ENCODE results near the gene ERBB4. TPM values are rescaled to one million over a fixed set of nuclear protein-coding genes. Genes with fewer than 3 reads are reported as not detected.

The ERBB4 gene
- polyA plus RNA-seq, 1 of the 3 experiments (the other 2 are of a cell fraction), result 0.05 TPM

DNA sequence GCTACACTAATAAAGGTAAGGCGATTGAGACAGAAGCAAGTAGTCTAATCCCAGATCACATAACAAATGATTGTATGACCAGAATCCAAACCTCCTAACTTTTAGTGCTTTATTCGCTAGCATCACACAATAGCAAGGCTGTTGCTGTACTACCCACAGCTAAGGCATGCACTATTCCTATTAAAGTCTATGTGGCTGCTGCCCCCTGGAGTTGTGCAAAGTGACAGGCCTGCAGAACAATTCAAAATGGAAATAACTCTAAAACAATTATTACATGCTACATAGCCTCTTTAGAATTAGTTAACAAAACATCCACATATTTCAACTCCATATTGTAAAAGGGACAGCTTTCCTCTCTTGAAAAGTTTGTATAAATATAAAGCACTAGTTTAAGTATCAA is 6.0 kb downstream of the ERBB4 start:
- H3K4me2 ChIP-seq, result no peak overlapping the region
- H4K20me1 ChIP-seq (ENCODE audit: insufficient read depth), result no peaks in the 10 kb centered on the region
- H2AFZ ChIP-seq (ENCODE audit: low read depth), result no peak overlapping the region
- no peaks in the 10 kb centered on the region for H3K79me2 ChIP-seq (ENCODE audit: insufficient read depth)
- TF ChIP-seq RAD21 (IDR thresholded peaks at IDR 0.05; ENCODE audit: low read length) (peak; percentile 44; the same call in 1 of the 2 replicates), FOXJ3 (CRISPR knock-in tag; IDR thresholded peaks at IDR 0.05) (no peak)
- TF ChIP-seq, protein P1, sequence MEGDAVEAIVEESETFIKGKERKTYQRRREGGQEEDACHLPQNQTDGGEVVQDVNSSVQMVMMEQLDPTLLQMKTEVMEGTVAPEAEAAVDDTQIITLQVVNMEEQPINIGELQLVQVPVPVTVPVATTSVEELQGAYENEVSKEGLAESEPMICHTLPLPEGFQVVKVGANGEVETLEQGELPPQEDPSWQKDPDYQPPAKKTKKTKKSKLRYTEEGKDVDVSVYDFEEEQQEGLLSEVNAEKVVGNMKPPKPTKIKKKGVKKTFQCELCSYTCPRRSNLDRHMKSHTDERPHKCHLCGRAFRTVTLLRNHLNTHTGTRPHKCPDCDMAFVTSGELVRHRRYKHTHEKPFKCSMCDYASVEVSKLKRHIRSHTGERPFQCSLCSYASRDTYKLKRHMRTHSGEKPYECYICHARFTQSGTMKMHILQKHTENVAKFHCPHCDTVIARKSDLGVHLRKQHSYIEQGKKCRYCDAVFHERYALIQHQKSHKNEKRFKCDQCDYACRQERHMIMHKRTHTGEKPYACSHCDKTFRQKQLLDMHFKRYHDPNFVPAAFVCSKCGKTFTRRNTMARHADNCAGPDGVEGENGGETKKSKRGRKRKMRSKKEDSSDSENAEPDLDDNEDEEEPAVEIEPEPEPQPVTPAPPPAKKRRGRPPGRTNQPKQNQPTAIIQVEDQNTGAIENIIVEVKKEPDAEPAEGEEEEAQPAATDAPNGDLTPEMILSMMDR (IDR thresholded peaks at IDR 0.05), result peak; percentile 20; the same call in 1 of the 2 replicates
- no peak overlapping the region for H3K27ac ChIP-seq (ENCODE audit: low read depth in 2 of 2, low read length in 1 of 2)
- no peaks in the 10 kb centered on the region for H3K36me3 ChIP-seq (replicated peaks in 1 of 2; ENCODE audit: control insufficient read depth in 1 of 2, insufficient read depth in 2 of 2, low read length in 1 of 2)
- DNase-seq, result peak; percentile 15
- 72% methylated on average over 2 of the region's 2 CpGs for WGBS (ENCODE audit: low lambda C conversion rate)
- no peaks in the 10 kb centered on the region for H3K9me3 ChIP-seq
- peaks cover 11 to 14% of the 10 kb centered on the region in 2 experiments; a peak in 3 of 4 replicates for H3K4me1 ChIP-seq (ENCODE audit: control insufficient read depth in 1 of 2, insufficient read depth in 2 of 2, low read depth in 1 of 2, low read length in 1 of 2)
- peaks cover 3% of the 10 kb centered on the region for H3F3A ChIP-seq (replicated peaks; ENCODE audit: insufficient read depth)
- H3K4me3 ChIP-seq (ENCODE audit: low read depth in 2 of 2, low read length in 1 of 2), result no peak overlapping the region
- ChIA-PET CTCF (interaction anchor here (0.6 to 2.0 kb wide), 5 partner anchors 9 to 1077 kb away, joined by 3 to 6 read pairs (median 3); no protein-coding TSS in a partner anchor), POLR2A (no interaction called here)
- H3K27me3 ChIP-seq (ENCODE audit: insufficient read depth), result peaks cover 18% of the 10 kb centered on the region; the same call in 1 of the 2 replicates
- no peaks in the 10 kb centered on the region for H3K9me2 ChIP-seq
- H3K9ac ChIP-seq, result no peak overlapping the region

DNA sequence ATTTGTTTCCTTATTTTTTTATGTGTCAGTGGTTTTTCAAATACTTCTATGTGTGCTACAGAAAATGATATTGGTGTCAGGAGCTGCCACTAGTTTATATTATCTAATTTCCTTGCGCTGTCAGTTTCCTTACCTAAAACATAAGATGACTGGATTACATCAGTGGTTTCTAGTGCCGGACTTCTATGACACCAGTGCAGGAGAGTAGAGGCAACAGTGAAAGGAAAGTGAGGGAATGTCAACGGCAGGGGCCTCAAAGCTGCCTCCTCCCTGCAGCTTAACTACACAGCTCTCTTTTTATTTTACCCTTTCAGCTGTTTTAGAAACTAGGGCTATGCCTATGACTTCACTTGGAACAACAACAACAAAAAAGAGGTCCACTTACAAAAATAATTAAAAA is 6.5 kb downstream of the ERBB4 start:
- Histone ChIP-seq H2AFZ (ENCODE audit: low read depth) (no peak overlapping the region), H3K9me3 (no peaks in the 10 kb centered on the region), H3K4me3 (ENCODE audit: low read depth in 2 of 2, low read length in 1 of 2) (no peak overlapping the region), H3K79me2 (ENCODE audit: insufficient read depth) (no peaks in the 10 kb centered on the region), H3K9me2 (no peaks in the 10 kb centered on the region), H4K20me1 (ENCODE audit: insufficient read depth) (no peaks in the 10 kb centered on the region), H3K27ac (ENCODE audit: low read depth in 2 of 2, low read length in 1 of 2) (no peak overlapping the region), H3K9ac (no peak overlapping the region), H3K4me1 (ENCODE audit: control insufficient read depth in 1 of 2, insufficient read depth in 2 of 2, low read depth in 1 of 2, low read length in 1 of 2) (peaks cover 7 to 14% of the 10 kb centered on the region in 2 experiments; a peak in 3 of 4 replicates), H3K27me3 (ENCODE audit: insufficient read depth) (peaks cover 13% of the 10 kb centered on the region; the same call in 1 of the 2 replicates), H3K4me2 (no peak overlapping the region), H3F3A (replicated peaks; ENCODE audit: insufficient read depth) (peaks cover 3% of the 10 kb centered on the region), H3K36me3 (replicated peaks in 1 of 2; ENCODE audit: control insufficient read depth in 1 of 2, insufficient read depth in 2 of 2, low read length in 1 of 2) (no peaks in the 10 kb centered on the region)
- ChIA-PET CTCF (interaction anchor here (1.0 to 2.0 kb wide), 4 partner anchors 8 to 1077 kb away, joined by 3 to 6 read pairs (median 3); no protein-coding TSS in a partner anchor), POLR2A (no interaction called here)
- no peak for DNase-seq
- WGBS (ENCODE audit: low lambda C conversion rate), result 84% methylated on average over 3 of the region's 3 CpGs
- TF ChIP-seq TAF1 (IDR thresholded peaks at IDR 0.05; ENCODE audit: borderline replicate concordance, low read depth, low read length) (no peak), JUND (IDR thresholded peaks at IDR 0.05) (no peak)

DNA sequence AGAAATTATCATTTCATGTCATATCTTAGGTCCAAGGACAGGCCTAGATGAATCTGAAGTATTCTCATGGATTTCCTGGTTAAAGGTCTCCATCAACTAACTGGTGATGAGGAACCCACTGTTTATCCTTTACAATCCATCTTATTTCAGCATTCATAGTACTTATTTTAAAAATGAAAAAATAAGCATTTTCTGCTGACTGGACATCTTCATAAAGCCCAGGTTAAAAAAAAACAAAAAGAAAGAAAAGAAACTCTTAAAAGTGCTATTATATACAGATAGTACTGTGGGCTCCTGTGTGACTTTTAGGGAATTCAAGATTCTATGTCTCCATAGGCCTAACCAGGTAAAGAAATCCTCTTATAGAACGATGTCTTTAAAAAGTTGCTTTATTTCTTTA is 7.1 kb downstream of the ERBB4 start:
- no peak for DNase-seq
- no peak overlapping the region for H3K27ac ChIP-seq (ENCODE audit: low read depth in 2 of 2, low read length in 1 of 2)
- no peaks in the 10 kb centered on the region for H3K9me2 ChIP-seq
- no peaks in the 10 kb centered on the region for H3K36me3 ChIP-seq (replicated peaks in 1 of 2; ENCODE audit: control insufficient read depth in 1 of 2, insufficient read depth in 2 of 2, low read length in 1 of 2)
- no peak overlapping the region for H3K4me2 ChIP-seq
- peaks cover 3 to 14% of the 10 kb centered on the region in 2 experiments; a peak in 3 of 4 replicates for H3K4me1 ChIP-seq (ENCODE audit: control insufficient read depth in 1 of 2, insufficient read depth in 2 of 2, low read depth in 1 of 2, low read length in 1 of 2)
- H3K79me2 ChIP-seq (ENCODE audit: insufficient read depth), result no peaks in the 10 kb centered on the region
- no peaks in the 10 kb centered on the region for H4K20me1 ChIP-seq (ENCODE audit: insufficient read depth)
- H3K4me3 ChIP-seq (ENCODE audit: low read depth in 2 of 2, low read length in 1 of 2), result no peak overlapping the region
- H3F3A ChIP-seq (replicated peaks; ENCODE audit: insufficient read depth), result peaks cover 3% of the 10 kb centered on the region
- H3K9me3 ChIP-seq, result no peaks in the 10 kb centered on the region
- no peak overlapping the region for H3K9ac ChIP-seq
- H2AFZ ChIP-seq (ENCODE audit: low read depth), result no peak overlapping the region
- CTCF ChIA-PET, result interaction anchor here (2.0 kb wide), 1 partner anchor 786 kb away, joined by 6 read pairs; no protein-coding TSS in a partner anchor
- H3K27me3 ChIP-seq (ENCODE audit: insufficient read depth), result peaks cover 7% of the 10 kb centered on the region; the same call in 1 of the 2 replicates
- WGBS (ENCODE audit: low lambda C conversion rate), result 87% methylated on average over 1 of the region's 1 CpG
- POLR2A ChIA-PET, result no interaction called here
- TF ChIP-seq SMC3 (IDR thresholded peaks at IDR 0.05; ENCODE audit: low read depth, low read length) (no peak), NRF1 (IDR thresholded peaks at IDR 0.05; ENCODE audit: low read depth, low read length) (no peak), SIN3A (IDR thresholded peaks at IDR 0.05; ENCODE audit: borderline replicate concordance, low read depth, low read length) (no peak), GATA2 (CRISPR knock-in tag; IDR thresholded peaks at IDR 0.05) (no peak), CHD2 (IDR thresholded peaks at IDR 0.05; ENCODE audit: low read length, partially characterized antibody) (no peak), ELF1 (IDR thresholded peaks at IDR 0.05) (no peak), RFX5 (IDR thresholded peaks at IDR 0.05; ENCODE audit: low read length) (no peak), RXRA (IDR thresholded peaks at IDR 0.05; ENCODE audit: borderline replicate concordance, low read depth) (no peak)
- TF ChIP-seq, protein P2, sequence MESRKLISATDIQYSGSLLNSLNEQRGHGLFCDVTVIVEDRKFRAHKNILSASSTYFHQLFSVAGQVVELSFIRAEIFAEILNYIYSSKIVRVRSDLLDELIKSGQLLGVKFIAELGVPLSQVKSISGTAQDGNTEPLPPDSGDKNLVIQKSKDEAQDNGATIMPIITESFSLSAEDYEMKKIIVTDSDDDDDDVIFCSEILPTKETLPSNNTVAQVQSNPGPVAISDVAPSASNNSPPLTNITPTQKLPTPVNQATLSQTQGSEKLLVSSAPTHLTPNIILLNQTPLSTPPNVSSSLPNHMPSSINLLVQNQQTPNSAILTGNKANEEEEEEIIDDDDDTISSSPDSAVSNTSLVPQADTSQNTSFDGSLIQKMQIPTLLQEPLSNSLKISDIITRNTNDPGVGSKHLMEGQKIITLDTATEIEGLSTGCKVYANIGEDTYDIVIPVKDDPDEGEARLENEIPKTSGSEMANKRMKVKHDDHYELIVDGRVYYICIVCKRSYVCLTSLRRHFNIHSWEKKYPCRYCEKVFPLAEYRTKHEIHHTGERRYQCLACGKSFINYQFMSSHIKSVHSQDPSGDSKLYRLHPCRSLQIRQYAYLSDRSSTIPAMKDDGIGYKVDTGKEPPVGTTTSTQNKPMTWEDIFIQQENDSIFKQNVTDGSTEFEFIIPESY (IDR thresholded peaks at IDR 0.05; ENCODE audit: borderline replicate concordance, low read depth), result no peak
- TF ChIP-seq, protein P3, sequence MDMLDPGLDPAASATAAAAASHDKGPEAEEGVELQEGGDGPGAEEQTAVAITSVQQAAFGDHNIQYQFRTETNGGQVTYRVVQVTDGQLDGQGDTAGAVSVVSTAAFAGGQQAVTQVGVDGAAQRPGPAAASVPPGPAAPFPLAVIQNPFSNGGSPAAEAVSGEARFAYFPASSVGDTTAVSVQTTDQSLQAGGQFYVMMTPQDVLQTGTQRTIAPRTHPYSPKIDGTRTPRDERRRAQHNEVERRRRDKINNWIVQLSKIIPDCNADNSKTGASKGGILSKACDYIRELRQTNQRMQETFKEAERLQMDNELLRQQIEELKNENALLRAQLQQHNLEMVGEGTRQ (IDR thresholded peaks at IDR 0.05; ENCODE audit: borderline replicate concordance, low read depth, low read length), result no peak
- TF ChIP-seq, protein P1 (IDR thresholded peaks at IDR 0.05), result no peak

Measured in SK-N-SH (cell line).